Right atrium auricular region (tissue), 2 donors: Measurements from ENCODE around the gene CNNM1. TPM values are rescaled to one million over a fixed set of nuclear protein-coding genes. Genes with fewer than 3 reads are reported as not detected.

Source experiments
- DNase-seq: peaks from one replicate; pipeline ENCODE4 v3.0.0-alpha.2; 2019; ENCODE audit warnings: low spot score
- H3K27ac ChIP-seq, 2 donors: fragments of 200-600 bp; sonication (generic); 1 replicate in 1 of 2; 2 replicates in 1 of 2; pipeline ENCODE4 v1.5.1; 2016 to 2019
- H3K27me3 ChIP-seq, 2 donors: fragments of 200-600 bp; sonication (generic); one replicate each; pipeline versions ENCODE4 v1.5.1 to v1.6.0; 2017 to 2019
- H3K36me3 ChIP-seq: fragments of 200-600 bp; sonication (generic); one replicate; pipeline ENCODE4 v1.5.1; 2016
- H3K4me1 ChIP-seq, 2 donors: fragments of 200-600 bp; sonication (generic); one replicate each; pipeline versions ENCODE4 v1.5.1 to v1.6.0; 2017 to 2019
- H3K4me3 ChIP-seq, 2 donors: fragments of 200-600 bp; sonication (generic); 1 replicate in 1 of 2; 2 replicates in 1 of 2; pipeline ENCODE4 v1.5.1; 2017 to 2019; ENCODE audit warnings: mild to moderate bottlenecking in 1 of 2, moderate library complexity in 1 of 2
- H3K9me3 ChIP-seq, 2 donors: fragments of 200-600 bp; sonication (generic); one replicate each; pipeline ENCODE4 v1.5.1; 2019
- CTCF ChIP-seq, 2 donors: fragments of 200-600 bp; sonication (generic); IDR thresholded peaks; one replicate each; pipeline ENCODE4 v1.5.1; 2019; ENCODE audit warnings: antibody characterized with exemption in 2 of 2
- total RNA-seq, 2 donors: library from RNA; depleted of rRNA; stranded (reverse); fragments of >200 nt; gene quantifications; one replicate each; pipeline ENCODE4 v1.1.0, GENCODE V29; 2016

CNNM1 gene
- total RNA-seq, 2 donors from 2014 or later: 0.07 to 0.79 TPM

DNA sequence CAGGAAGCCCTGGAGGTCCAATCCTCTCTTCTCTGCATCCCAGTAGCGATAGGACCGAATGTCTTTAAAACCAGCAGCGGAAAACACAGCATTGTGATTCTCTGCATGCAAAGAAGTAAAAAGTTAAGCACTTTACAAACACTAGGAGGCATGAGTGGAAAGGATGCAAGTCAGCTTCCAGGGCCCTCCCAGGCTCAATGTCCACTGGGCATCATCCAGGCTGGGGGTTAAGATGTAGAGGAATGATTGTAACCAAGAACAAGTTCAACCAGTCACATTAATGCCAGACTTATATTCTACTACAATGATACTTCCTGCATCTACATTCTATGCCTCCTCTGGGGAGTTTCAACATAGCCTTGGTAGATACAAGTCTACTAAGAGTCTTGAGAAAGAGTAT lies 77.0 kb downstream of the CNNM1 start:
- Histone ChIP-seq H3K27ac (no peak overlapping the region), H3K4me3 (no peak overlapping the region), H3K36me3 (peaks cover 74% of the 10 kb centered on the region), H3K4me1 (peaks cover 0 to 9% of the 10 kb centered on the region in 2 donors), H3K27me3 (no peaks in the 10 kb centered on the region), H3K9me3 (no peaks in the 10 kb centered on the region)
- no peak for DNase-seq
- no peak for TF ChIP-seq CTCF (IDR thresholded peaks at IDR 0.05)

GRCh38 chr10:99410146-99410545 lies 81.0 kb downstream of the CNNM1 start:
- H3K36me3 ChIP-seq: peaks cover 42% of the 10 kb centered on the region
- no peak overlapping the region for H3K27ac ChIP-seq

DNA sequence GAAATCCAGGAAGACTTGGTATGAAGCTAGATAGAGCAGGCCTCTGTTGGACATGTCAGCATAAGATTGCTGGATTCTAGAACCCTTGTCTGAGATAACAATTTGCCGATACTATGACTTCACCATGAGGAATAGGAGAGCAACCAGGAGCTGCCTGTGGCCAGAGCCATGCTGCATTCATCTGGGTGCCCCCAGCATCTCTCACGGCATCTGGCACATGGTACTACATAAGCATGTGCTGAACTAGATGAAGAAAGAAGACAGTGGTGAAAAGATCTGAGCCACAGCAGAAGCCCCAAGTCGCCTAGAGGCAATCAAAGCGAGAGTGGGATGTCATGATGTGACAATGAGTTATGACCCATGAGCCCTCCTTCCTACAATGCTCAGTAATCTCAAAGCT lies 81.7 kb downstream of the CNNM1 start:
- no peaks in the 10 kb centered on the region for H3K9me3 ChIP-seq
- H3K27me3 ChIP-seq: no peaks in the 10 kb centered on the region
- no peak overlapping the region for H3K27ac ChIP-seq
- H3K4me3 ChIP-seq: no peak overlapping the region
- H3K36me3 ChIP-seq: peaks cover 34% of the 10 kb centered on the region
- TF ChIP-seq CTCF (IDR thresholded peaks at IDR 0.05): no peak
- peaks cover 0 to 21% of the 10 kb centered on the region in 2 donors for H3K4me1 ChIP-seq
- DNase-seq: no peak

More at GRCh38 chr10:99410146-99410545, 81.0 kb downstream of the CNNM1 start:
- Histone ChIP-seq H3K4me1 (peaks cover 0 to 21% of the 10 kb centered on the region in 2 donors), H3K27me3 (no peaks in the 10 kb centered on the region), H3K4me3 (no peak overlapping the region), H3K9me3 (no peaks in the 10 kb centered on the region)
- no peak for TF ChIP-seq CTCF (IDR thresholded peaks at IDR 0.05)
- no peak for DNase-seq

GRCh38 chr10:99411546-99411945 lies 82.4 kb downstream of the CNNM1 start:
- no peak overlapping the region for H3K27ac ChIP-seq

DNA sequence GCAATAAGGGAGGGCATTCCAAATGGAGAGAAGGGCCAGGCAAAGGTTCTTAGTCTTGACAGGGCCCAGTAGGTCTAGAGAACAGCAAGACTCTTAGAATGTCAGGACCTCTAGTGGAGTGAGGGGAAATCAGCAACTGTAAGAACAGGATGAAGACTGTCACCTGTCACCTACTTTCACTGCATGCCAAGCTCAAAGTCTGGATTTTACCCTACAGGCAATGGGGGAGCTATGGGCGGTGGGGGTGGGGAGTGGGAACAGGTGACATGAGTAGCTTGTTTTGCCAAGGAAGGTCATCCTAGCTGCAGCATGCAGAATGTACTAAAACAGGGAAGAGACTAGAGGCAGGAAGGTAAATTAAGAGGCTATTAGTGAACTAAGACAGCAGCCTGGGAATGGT lies 82.9 kb downstream of the CNNM1 start:
- peaks cover 0 to 21% of the 10 kb centered on the region in 2 donors for H3K4me1 ChIP-seq
- H3K27me3 ChIP-seq: no peaks in the 10 kb centered on the region
- no peaks in the 10 kb centered on the region for H3K9me3 ChIP-seq
- no peak overlapping the region for H3K27ac ChIP-seq
- no peak for DNase-seq
- no peak for TF ChIP-seq CTCF (IDR thresholded peaks at IDR 0.05)
- H3K36me3 ChIP-seq: peaks cover 22% of the 10 kb centered on the region
- no peak overlapping the region for H3K4me3 ChIP-seq

More at GRCh38 chr10:99411546-99411945, 82.4 kb downstream of the CNNM1 start:
- no peak for TF ChIP-seq CTCF (IDR thresholded peaks at IDR 0.05)
- Histone ChIP-seq H3K9me3 (no peaks in the 10 kb centered on the region), H3K4me1 (peaks cover 0 to 21% of the 10 kb centered on the region in 2 donors), H3K4me3 (no peak overlapping the region), H3K36me3 (peaks cover 28% of the 10 kb centered on the region), H3K27me3 (no peaks in the 10 kb centered on the region)
- no peak for DNase-seq

DNA sequence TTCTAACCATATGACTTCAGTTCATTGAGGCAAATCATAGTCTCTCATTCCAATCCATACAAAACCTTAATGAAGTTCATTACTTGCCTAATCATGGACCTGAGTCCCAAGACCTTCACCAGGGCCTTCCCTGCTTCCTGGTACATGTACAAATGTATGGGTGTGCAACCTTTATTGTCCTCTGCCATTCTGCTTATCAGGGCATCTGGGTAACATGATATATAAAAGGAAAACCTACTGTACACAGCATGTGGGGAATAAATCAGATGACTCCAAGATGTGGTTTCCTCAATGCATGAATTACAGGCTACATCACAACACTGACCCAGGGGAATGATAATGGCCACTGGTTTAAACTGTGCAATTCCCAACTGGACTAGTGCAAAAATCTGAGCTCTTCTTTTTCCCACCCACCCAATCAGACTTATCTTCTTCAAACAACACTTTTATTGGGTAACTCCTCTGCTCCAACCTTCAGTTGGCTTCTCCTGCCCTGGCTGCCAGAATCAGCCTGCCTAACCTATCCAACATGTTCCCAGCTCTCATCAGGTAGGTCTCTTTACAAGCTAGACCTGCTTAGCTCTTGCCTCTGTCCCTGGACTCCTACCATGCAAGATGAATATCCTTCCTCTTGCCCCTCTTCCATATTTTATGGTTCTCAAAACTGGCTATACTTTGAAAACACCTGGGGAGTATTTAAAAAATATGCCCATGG lies 89.9 kb downstream of the CNNM1 start:
- H3K27ac ChIP-seq: no peak overlapping the region
- no peak for TF ChIP-seq CTCF (IDR thresholded peaks at IDR 0.05)
- no peaks in the 10 kb centered on the region for H3K27me3 ChIP-seq
- no peak for DNase-seq
- H3K4me1 ChIP-seq: peaks cover 0 to 16% of the 10 kb centered on the region in 2 donors
- peaks cover 38% of the 10 kb centered on the region for H3K36me3 ChIP-seq
- no peaks in the 10 kb centered on the region for H3K9me3 ChIP-seq
- H3K4me3 ChIP-seq: no peak overlapping the region
